ENCODE data around the gene CFL2.

Gene CFL2

GRCh38 chr14:34668111-34668510 lies 46.3 kb downstream of the CFL2 start:
- DNase-seq = no peak

GRCh38 chr14:34667007-34667406 lies 47.4 kb downstream of the CFL2 start:
- no peak for DNase-seq

- peak; percentile 94 for DNase-seq
Measured at GRCh38 chr14:34665785-34666435, 48.5 kb downstream of the CFL2 start.

- DNase-seq = no peak
Measured at GRCh38 chr14:34662561-34663088, 51.8 kb downstream of the CFL2 start.

DNA sequence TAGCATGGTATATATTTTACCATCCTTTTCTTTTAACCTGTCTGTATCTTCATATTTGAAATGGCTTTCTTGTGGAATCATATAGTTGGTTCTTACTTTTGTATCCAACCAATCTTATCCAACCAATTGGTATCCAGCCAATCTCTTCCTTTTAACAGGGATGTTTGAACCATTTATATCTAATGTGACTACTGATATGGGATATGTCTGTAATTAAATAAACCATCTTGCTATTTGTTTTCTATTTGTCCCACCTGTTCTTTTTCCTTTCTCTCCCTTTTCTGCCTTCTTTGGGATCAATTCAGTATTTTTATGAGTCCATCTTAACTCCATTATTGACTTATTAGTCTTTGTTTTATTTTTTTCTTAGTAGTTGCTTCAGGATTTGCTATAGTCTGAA lies 53.6 kb downstream of the CFL2 start:
- DNase-seq = no peak

Data from RPMI8226 (cell line).